ENCODE measurements around the gene FHDC1. TPM values are rescaled to one million over a fixed set of nuclear protein-coding genes. Genes with fewer than 3 reads are reported as not detected.

FHDC1 gene
- total RNA-seq, 4 donors from 2014 or later, result 6.6 to 32.8 (median 25.4) TPM

DNA sequence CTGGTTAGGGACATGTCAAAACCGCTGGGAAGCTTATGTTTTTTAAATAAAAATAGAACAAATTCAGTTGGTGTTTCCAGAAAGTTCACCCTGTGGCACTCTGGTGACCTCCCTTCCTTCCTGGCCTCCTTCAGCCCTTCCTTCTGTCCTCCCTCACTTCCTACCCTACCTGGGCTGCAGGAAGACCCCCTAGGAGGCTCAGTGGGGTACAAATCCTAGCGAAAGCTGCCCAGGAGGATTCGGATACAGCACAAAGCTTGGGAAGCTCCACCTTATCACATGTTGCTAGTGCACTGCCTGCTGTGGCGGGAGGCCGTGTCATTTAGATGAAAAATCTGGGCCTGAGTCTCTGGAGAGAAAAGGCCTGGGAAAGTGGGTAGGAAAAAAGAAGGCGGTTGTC, 60.5 kb downstream of the FHDC1 start:
- H3K27ac ChIP-seq, result no peak overlapping the region
- H3K4me3 ChIP-seq, result no peak overlapping the region
- no peak for DNase-seq
- no peaks in the 10 kb centered on the region for H3K27me3 ChIP-seq
- peaks cover 0 to 10% (median 0%) of the 10 kb centered on the region in 4 donors for H3K4me1 ChIP-seq
- TF ChIP-seq CTCF (IDR thresholded peaks at IDR 0.05), result no peak
- TF ChIP-seq POLR2A (IDR thresholded peaks at IDR 0.05), result no peak
- no peaks in the 10 kb centered on the region for H3K36me3 ChIP-seq
- H3K9me3 ChIP-seq, result no peaks in the 10 kb centered on the region

DNA sequence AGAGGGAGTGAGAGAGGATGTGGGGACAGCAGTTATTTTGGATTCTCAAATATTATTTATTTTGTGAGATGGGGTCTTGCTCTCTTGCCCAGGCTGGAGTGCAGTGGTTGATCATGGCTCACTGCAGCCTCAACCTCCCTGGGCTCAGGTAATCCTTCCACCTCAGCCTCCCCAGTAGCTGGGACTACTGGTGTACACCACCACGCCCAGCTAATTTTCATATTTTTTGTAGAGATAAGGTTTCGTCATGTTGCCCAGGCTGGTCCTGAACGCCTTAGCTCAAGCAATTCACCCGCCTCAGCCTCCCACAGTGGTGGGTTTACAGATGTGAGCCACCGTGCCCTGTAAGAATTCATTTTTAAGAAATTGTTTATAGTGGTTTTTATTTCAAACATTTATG, 61.2 kb downstream of the FHDC1 start:
- no peak for TF ChIP-seq CTCF (IDR thresholded peaks at IDR 0.05)
- TF ChIP-seq POLR2A (IDR thresholded peaks at IDR 0.05), result no peak
- Histone ChIP-seq H3K4me3 (no peak overlapping the region), H3K4me1 (peaks cover 0 to 10% (median 0%) of the 10 kb centered on the region in 4 donors), H3K27ac (no peak overlapping the region), H3K9me3 (no peaks in the 10 kb centered on the region), H3K36me3 (no peaks in the 10 kb centered on the region), H3K27me3 (no peaks in the 10 kb centered on the region)
- no peak for DNase-seq

GRCh38 chr4:152997771-152998487, 61.8 kb downstream of the FHDC1 start:
- no peaks in the 10 kb centered on the region for H3K36me3 ChIP-seq
- no peaks in the 10 kb centered on the region for H3K27me3 ChIP-seq
- TF ChIP-seq CTCF (IDR thresholded peaks at IDR 0.05), result no peak
- no peak for TF ChIP-seq POLR2A (IDR thresholded peaks at IDR 0.05)
- no peaks in the 10 kb centered on the region for H3K9me3 ChIP-seq
- peaks cover 0 to 10% (median 0%) of the 10 kb centered on the region in 4 donors for H3K4me1 ChIP-seq
- H3K4me3 ChIP-seq, result no peak overlapping the region
- peak in 1 of 3 donors; percentile 54 for DNase-seq
- no peak overlapping the region for H3K27ac ChIP-seq

DNA sequence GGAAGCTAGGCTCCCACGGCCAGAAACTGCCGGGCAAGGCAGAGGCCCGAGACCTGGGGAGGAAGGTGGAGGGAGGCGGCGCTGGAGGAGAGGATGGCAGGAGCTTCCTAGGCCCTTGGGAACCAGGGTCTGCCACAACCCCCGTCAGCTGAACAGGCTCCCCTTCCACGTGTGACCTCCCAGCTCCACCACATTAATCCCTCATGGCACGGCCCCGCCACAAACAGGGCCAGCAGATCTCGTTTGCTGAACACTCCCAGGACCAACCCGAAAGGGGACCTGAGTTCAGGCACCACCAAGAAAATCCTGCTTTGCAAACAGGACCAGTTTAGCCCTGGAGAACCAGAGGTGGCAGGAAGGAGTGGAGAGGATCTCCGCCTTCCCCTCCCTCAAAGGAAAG, 62.7 kb downstream of the FHDC1 start:
- Histone ChIP-seq H3K36me3 (no peaks in the 10 kb centered on the region), H3K27ac (peak overlapping the region in 1 of 4 donors; percentile 69), H3K27me3 (no peaks in the 10 kb centered on the region), H3K4me1 (peaks cover 0 to 10% (median 0%) of the 10 kb centered on the region in 4 donors), H3K4me3 (no peak overlapping the region), H3K9me3 (no peaks in the 10 kb centered on the region)
- TF ChIP-seq POLR2A (IDR thresholded peaks at IDR 0.05), result no peak
- DNase-seq, result no peak

DNA sequence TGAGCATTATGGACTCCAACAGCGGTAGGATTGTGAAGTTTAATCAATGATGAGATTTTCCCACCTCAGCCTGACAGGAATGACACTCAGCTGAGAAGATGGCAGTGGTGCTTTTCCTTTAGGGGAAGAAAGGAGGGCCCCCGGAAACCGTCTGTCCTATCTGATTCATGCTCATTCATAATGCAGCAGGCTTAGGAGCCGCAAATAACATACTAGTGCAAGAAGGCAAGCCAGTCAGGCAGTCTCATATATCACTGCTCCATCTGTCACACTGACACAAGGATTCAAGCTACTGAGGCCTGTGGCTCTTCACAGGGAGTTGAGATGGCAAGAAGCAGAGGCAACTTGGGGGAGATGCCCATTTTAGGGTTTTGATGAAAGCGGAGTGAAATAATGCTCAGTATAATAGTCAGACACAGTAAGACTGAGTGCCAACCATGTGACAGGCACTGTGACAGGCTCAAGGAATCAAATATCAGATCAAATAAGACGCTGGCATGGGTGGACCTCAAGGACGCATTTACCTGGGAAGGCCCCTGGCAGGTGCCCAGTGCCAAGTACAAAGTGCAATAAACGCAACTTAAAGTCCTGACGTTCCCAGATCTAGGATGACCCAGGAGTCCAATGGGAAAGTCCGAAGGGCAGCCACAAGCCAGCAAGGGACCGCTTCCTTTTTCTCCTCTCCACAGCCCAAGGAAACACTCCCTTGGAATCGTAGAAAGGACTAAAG, 63.4 kb downstream of the FHDC1 start:
- H3K27ac ChIP-seq, result peak overlapping the region in 2 of 4 donors; percentile 69 to 86
- no peaks in the 10 kb centered on the region for H3K27me3 ChIP-seq
- TF ChIP-seq POLR2A (IDR thresholded peaks at IDR 0.05), result peak in 1 of 2 donors; percentile 19
- TF ChIP-seq CTCF (IDR thresholded peaks at IDR 0.05), result no peak
- H3K4me1 ChIP-seq, result peaks cover 0 to 10% (median 0%) of the 10 kb centered on the region in 4 donors
- DNase-seq, result peak in 2 of 3 donors; percentile 78 to 87
- no peaks in the 10 kb centered on the region for H3K36me3 ChIP-seq
- no peak overlapping the region for H3K4me3 ChIP-seq
- no peaks in the 10 kb centered on the region for H3K9me3 ChIP-seq

GRCh38 chr4:153000076-153000420, 63.9 kb downstream of the FHDC1 start:
- Histone ChIP-seq H3K9me3 (no peaks in the 10 kb centered on the region), H3K4me3 (no peak overlapping the region), H3K27ac (peak overlapping the region in 2 of 4 donors; percentile 49 to 86), H3K4me1 (peaks cover 0 to 10% (median 0%) of the 10 kb centered on the region in 4 donors), H3K27me3 (no peaks in the 10 kb centered on the region), H3K36me3 (no peaks in the 10 kb centered on the region)
- DNase-seq, result no peak
- TF ChIP-seq POLR2A (IDR thresholded peaks at IDR 0.05), result peak in 1 of 2 donors; percentile 9
- no peak for TF ChIP-seq CTCF (IDR thresholded peaks at IDR 0.05)

Measured in Peyer's patch (tissue), 4 donors.